ENCODE measurements around the gene ZBP1.

Gene ZBP1

GRCh38 chr20:57619051-57619831 lies 985 bp downstream of the ZBP1 start:
- no peak for DNase-seq (ENCODE audit: low read depth)
- H3K4me3 ChIP-seq (ENCODE audit: low read depth, low read length) = no peak overlapping the region

GRCh38 chr20:57618764-57619050 lies 1.5 kb downstream of the ZBP1 start:
- no peak for DNase-seq (ENCODE audit: low read depth)
- H3K4me3 ChIP-seq (ENCODE audit: low read depth, low read length) = no peak overlapping the region
- TF ChIP-seq CTCF (conservative IDR thresholded peaks at IDR 0.05; ENCODE audit: low read depth, low read length) = no peak

More at GRCh38 chr20:57619051-57619831, 985 bp downstream of the ZBP1 start:
- no peak for TF ChIP-seq CTCF (conservative IDR thresholded peaks at IDR 0.05; ENCODE audit: low read depth, low read length)

- no peak for TF ChIP-seq CTCF (conservative IDR thresholded peaks at IDR 0.05; ENCODE audit: low read depth, low read length)
- no peak for DNase-seq (ENCODE audit: low read depth)
- no peak overlapping the region for H3K4me3 ChIP-seq (ENCODE audit: low read depth, low read length)
Measured at GRCh38 chr20:57618091-57618763, 2.0 kb downstream of the ZBP1 start.

- no peak overlapping the region for H3K4me3 ChIP-seq (ENCODE audit: low read depth, low read length)
- no peak for TF ChIP-seq CTCF (conservative IDR thresholded peaks at IDR 0.05; ENCODE audit: low read depth, low read length)
- no peak for DNase-seq (ENCODE audit: low read depth)
Measured at GRCh38 chr20:57617079-57617795, 3.0 kb downstream of the ZBP1 start.

- no peak for DNase-seq (ENCODE audit: low read depth)
- no peak overlapping the region for H3K4me3 ChIP-seq (ENCODE audit: low read depth, low read length)
- no peak for TF ChIP-seq CTCF (conservative IDR thresholded peaks at IDR 0.05; ENCODE audit: low read depth, low read length)
Measured at GRCh38 chr20:57616143-57616951, 3.9 kb downstream of the ZBP1 start.

- DNase-seq (ENCODE audit: low read depth) = no peak
- H3K4me3 ChIP-seq (ENCODE audit: low read depth, low read length) = no peak overlapping the region
- TF ChIP-seq CTCF (conservative IDR thresholded peaks at IDR 0.05; ENCODE audit: low read depth, low read length) = no peak
Measured at GRCh38 chr20:57615445-57615811, 4.8 kb downstream of the ZBP1 start.
